ENCODE data around the gene ETV5. TPM values are rescaled to one million over a fixed set of nuclear protein-coding genes. Genes with fewer than 3 reads are reported as not detected.

ETV5 gene
- total and polyA plus RNA-seq, 2 donors (not counting 3 experiments of a cell fraction or from before 2014, with no cell fraction given), result 8.8 to 40.9 TPM

DNA sequence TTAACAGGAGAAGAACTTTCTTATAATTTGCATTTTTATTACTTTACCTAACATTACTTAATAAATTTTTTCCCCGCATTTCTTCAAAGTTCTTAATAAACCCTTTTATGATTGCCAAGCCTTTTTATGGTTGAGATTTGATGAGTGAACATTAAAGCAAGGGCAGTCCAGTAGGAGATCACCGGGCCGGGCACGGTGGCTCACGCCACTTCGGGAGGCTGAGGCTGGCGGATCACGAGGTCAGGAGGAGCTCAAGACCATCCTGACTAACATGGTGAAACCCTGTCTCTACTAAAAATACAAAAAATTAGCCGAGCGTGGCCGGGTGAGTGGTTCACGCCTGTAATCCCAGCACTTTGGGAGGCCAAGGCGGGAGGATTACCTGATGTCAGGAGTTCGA lies 109.7 kb downstream of the ETV5 start:
- Histone ChIP-seq H3K4me1 (ENCODE audit: control insufficient read depth, extremely low read depth, insufficient read depth, low read length) (no peaks in the 10 kb centered on the region), H3K4me3 (replicated peaks in 1 of 3; ENCODE audit: insufficient read depth in 1 of 3, low read depth in 1 of 3, low read length in 3 of 3) (no peak overlapping the region), H4K20me1 (replicated peaks; ENCODE audit: control insufficient read depth, extremely low read depth, insufficient read depth, low read length) (no peaks in the 10 kb centered on the region), H3K79me2 (ENCODE audit: control insufficient read depth, insufficient read depth, low read length) (no peaks in the 10 kb centered on the region), H3K9me1 (replicated peaks; ENCODE audit: control insufficient read depth, extremely low read depth, insufficient read depth, low read length) (no peaks in the 10 kb centered on the region), H3K4me2 (ENCODE audit: insufficient read depth, low read length) (no peak overlapping the region), H2AFZ (ENCODE audit: low read depth, low read length) (no peak overlapping the region), H3K9me3 (replicated peaks; ENCODE audit: control insufficient read depth, insufficient read depth, low read length) (no peaks in the 10 kb centered on the region), H3K27me3 (ENCODE audit: control insufficient read depth in 2 of 2, insufficient read depth in 2 of 2, low read length in 2 of 2) (peaks cover 2% of the 10 kb centered on the region in 2 experiments), H3K36me3 (ENCODE audit: control insufficient read depth in 2 of 2, extremely low read depth in 1 of 2, insufficient read depth in 2 of 2, low read length in 2 of 2) (no peaks in the 10 kb centered on the region), H3K9ac (replicated peaks; ENCODE audit: extremely low read depth, insufficient read depth, low read length) (no peak overlapping the region), H3K27ac (ENCODE audit: insufficient read depth, low read depth, low read length) (no peak overlapping the region)
- ChIA-PET CTCF (interaction anchor here (1.0 to 1.5 kb wide), 2 partner anchors 16 to 243 kb away, joined by 4 read pairs; no protein-coding TSS in a partner anchor), POLR2A (no interaction called here)
- dilution Hi-C loops (cut with MboI; ENCODE audit: extremely low pct_ligation_motif_present, low sequenced_read_pairs), result no loop called here
- intact Hi-C loops (cut with micrococcal nuclease), result loop anchor here (2.0 kb wide), 1 partner anchor 40 kb away; no protein-coding TSS in a partner anchor
- no peak for TF ChIP-seq POLR2AphosphoS5 (IDR thresholded peaks at IDR 0.05; ENCODE audit: insufficient read depth, low read depth, low read length)
- no peak for TF ChIP-seq FOS (IDR thresholded peaks at IDR 0.05; ENCODE audit: borderline replicate concordance, insufficient read depth, low read length)
- no peak for TF ChIP-seq JUN (IDR thresholded peaks at IDR 0.05; ENCODE audit: borderline replicate concordance, insufficient read depth, insufficient read length, low read depth)
- no peak for TF ChIP-seq POLR2A (IDR thresholded peaks at IDR 0.05; ENCODE audit: low read depth, low read length)
- TF ChIP-seq, protein P1, sequence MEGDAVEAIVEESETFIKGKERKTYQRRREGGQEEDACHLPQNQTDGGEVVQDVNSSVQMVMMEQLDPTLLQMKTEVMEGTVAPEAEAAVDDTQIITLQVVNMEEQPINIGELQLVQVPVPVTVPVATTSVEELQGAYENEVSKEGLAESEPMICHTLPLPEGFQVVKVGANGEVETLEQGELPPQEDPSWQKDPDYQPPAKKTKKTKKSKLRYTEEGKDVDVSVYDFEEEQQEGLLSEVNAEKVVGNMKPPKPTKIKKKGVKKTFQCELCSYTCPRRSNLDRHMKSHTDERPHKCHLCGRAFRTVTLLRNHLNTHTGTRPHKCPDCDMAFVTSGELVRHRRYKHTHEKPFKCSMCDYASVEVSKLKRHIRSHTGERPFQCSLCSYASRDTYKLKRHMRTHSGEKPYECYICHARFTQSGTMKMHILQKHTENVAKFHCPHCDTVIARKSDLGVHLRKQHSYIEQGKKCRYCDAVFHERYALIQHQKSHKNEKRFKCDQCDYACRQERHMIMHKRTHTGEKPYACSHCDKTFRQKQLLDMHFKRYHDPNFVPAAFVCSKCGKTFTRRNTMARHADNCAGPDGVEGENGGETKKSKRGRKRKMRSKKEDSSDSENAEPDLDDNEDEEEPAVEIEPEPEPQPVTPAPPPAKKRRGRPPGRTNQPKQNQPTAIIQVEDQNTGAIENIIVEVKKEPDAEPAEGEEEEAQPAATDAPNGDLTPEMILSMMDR (IDR thresholded peaks at IDR 0.05; ENCODE audit: extremely low read depth in 1 of 2, insufficient read depth in 1 of 2, low read depth in 1 of 2, low read length in 2 of 2), result no peak
- no peak for TF ChIP-seq MYC (IDR thresholded peaks at IDR 0.05; ENCODE audit: low read depth, low read length)
- TF ChIP-seq GATA2 (IDR thresholded peaks at IDR 0.05; ENCODE audit: insufficient read depth, insufficient read length, low read depth, low read length), result no peak
- TF ChIP-seq, protein P2, sequence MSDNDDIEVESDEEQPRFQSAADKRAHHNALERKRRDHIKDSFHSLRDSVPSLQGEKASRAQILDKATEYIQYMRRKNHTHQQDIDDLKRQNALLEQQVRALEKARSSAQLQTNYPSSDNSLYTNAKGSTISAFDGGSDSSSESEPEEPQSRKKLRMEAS (IDR thresholded peaks at IDR 0.05; ENCODE audit: insufficient read depth, insufficient read length), result no peak
- no peak for TF ChIP-seq EZH2 (IDR thresholded peaks at IDR 0.05; ENCODE audit: borderline replicate concordance, low read depth, low read length, severe bottlenecking)
- no TSS peak for BruUV-seq (replicated peaks)
- FAIRE-seq (no peak), DNase-seq (ENCODE audit: low read depth, low spot score) (no peak)
